HepG2 (cell line): Measurements from ENCODE around the gene ASPRV1. TPM values are rescaled to one million over a fixed set of nuclear protein-coding genes. Genes with fewer than 3 reads are reported as not detected.

Source experiments
- CREB3 ChIP-seq: sonication (generic); formaldehyde crosslinking; IDR thresholded peaks from 2 replicates; pipeline ENCODE4 v1.5.0; 2020; ENCODE audit warnings: missing genetic modification reagents
- GATA4 ChIP-seq: sonication (generic); IDR thresholded peaks from 2 replicates; pipeline ENCODE4 v1.6.1; 2016; ENCODE audit warnings: antibody characterized with exemption, low read depth, borderline replicate concordance
- GATAD2A ChIP-seq: IDR thresholded peaks from 2 replicates; pipeline ENCODE4 v1.6.1; 2016
- KLF16 ChIP-seq, 2 experiments: sonication (generic) in 1 of 2; formaldehyde crosslinking in 1 of 2; IDR thresholded peaks; 2 replicates each; pipeline versions ENCODE4 v1.6.1 to v1.8.0; 2016 to 2023; ENCODE audit warnings: missing genetic modification reagents in 2 of 2, missing compliant biosample characterization in 1 of 2
- MIXL1 ChIP-seq: IDR thresholded peaks from 2 replicates; pipeline ENCODE4 v1.6.1; 2016
- PHF20 ChIP-seq: sonication (generic); formaldehyde crosslinking; IDR thresholded peaks from 2 replicates; pipeline ENCODE4 v1.5.0; 2020; ENCODE audit warnings: mild to moderate bottlenecking, missing genetic modification reagents
- PREB ChIP-seq: sonication (generic); formaldehyde crosslinking; IDR thresholded peaks from 2 replicates; pipeline ENCODE4 v1.4.0; 2020; ENCODE audit warnings: missing genetic modification reagents
- REST ChIP-seq, 2 experiments: IDR thresholded peaks; 2 replicates each; pipeline ENCODE4 v1.6.1; 2011 to 2012; ENCODE audit warnings: low read length in 2 of 2, borderline replicate concordance in 1 of 2, low read depth in 1 of 2, mild to moderate bottlenecking in 1 of 2, moderate library complexity in 1 of 2
- SRSF9 ChIP-seq: fragments of 200-400 bp; formaldehyde crosslinking; IDR thresholded peaks from 2 replicates; pipeline ENCODE4 v1.6.1; 2018; ENCODE audit warnings: borderline replicate concordance, mild to moderate bottlenecking, low read depth, low read length; ENCODE audit not compliant: insufficient read depth, poor library complexity, severe bottlenecking
- TBX3 ChIP-seq: fragments of 450-650 bp; IDR thresholded peaks from 2 replicates; pipeline ENCODE4 v1.6.1; 2017; ENCODE audit warnings: antibody characterized with exemption, mild to moderate bottlenecking, inconsistent platforms, borderline replicate concordance
- ZNF263 ChIP-seq: sonication (generic); formaldehyde crosslinking; IDR thresholded peaks from 2 replicates; pipeline ENCODE4 v1.4.0; 2020; ENCODE audit warnings: missing genetic modification reagents
- ZNF335 ChIP-seq: sonication (generic); formaldehyde crosslinking; IDR thresholded peaks from 2 replicates; pipeline ENCODE4 v1.4.0; 2020; ENCODE audit warnings: missing genetic modification reagents
- ZNF609 ChIP-seq: sonication (generic); formaldehyde crosslinking; IDR thresholded peaks from 2 replicates; pipeline ENCODE4 v1.4.0; 2020; ENCODE audit warnings: mild to moderate bottlenecking, missing genetic modification reagents, borderline replicate concordance
- ZNF619 ChIP-seq: sonication (generic); formaldehyde crosslinking; IDR thresholded peaks from 2 replicates; pipeline ENCODE4 v1.4.0; 2020; ENCODE audit warnings: mild to moderate bottlenecking, missing genetic modification reagents
- ZSCAN12 ChIP-seq: sonication (generic); formaldehyde crosslinking; IDR thresholded peaks from 2 replicates; pipeline ENCODE4 v1.9.0; 2021; ENCODE audit warnings: mild to moderate bottlenecking, missing genetic modification reagents
- polyA plus RNA-seq, 8 experiments: library from polyadenylated mRNA; depleted of rRNA in 3 of 8; stranded (reverse) in 7 of 8; unstranded in 1 of 8; fragments of >200 nt; fragmentation: Illumina TruSeq in 4 of 8; extraction: Trizol in 4 of 8; gene quantifications; 2 replicates each; pipeline versions ENCODE4 v1.2.1 to v1.2.3, GENCODE V29; 2011 to 2016; ENCODE audit warnings: low read depth in 4 of 8, missing spikeins in 1 of 8, mixed read lengths in 1 of 8; ENCODE audit not compliant: insufficient read depth in 1 of 8
- total RNA-seq, 5 experiments: library from RNA; depleted of rRNA; stranded (reverse); fragments of >200 nt; fragmentation: Illumina TruSeq; extraction: Trizol; gene quantifications; 2 replicates each; pipeline ENCODE4 v1.2.3, GENCODE V29; 2016; ENCODE audit warnings: low read depth in 1 of 5

The ASPRV1 gene
- total and polyA plus RNA-seq, 2 of the 13 experiments (the other 11 are each of a cell fraction or from before 2014, with no cell fraction given), result 0.40 to 0.48 TPM

- TF ChIP-seq MIXL1 (no peak), REST (IDR thresholded peaks at IDR 0.05; ENCODE audit: borderline replicate concordance in 1 of 2, low read depth in 1 of 2, low read length in 2 of 2) (peak in 1 of 2 experiments; percentile 21; a peak in 1 of 4 replicates), CREB3 (CRISPR knock-in tag) (no peak), KLF16 (CRISPR knock-in tag; IDR thresholded peaks at IDR 0.05) (0 out of 4 replicates have a peak, but pooled peaks of 1 of the 2 experiments have one; percentile 28), GATA4 (0 out of 2 replicates have a peak, but pooled peaks have one; percentile 15), ZNF619 (no peak), ZNF335 (CRISPR knock-in tag) (no peak), ZNF263 (no peak), PHF20 (CRISPR knock-in tag) (no peak), TBX3 (no peak), ZSCAN12 (no peak), GATAD2A (CRISPR knock-in tag) (peak; percentile 79), SRSF9 (no peak), ZNF609 (CRISPR knock-in tag) (no peak), PREB (CRISPR knock-in tag) (no peak)
Measured at GRCh38 chr2:69946351-69947324, 14.8 kb downstream of the ASPRV1 start (continued).
